Spleen (tissue), 11 donors: ENCODE data around the gene BIRC6. TPM values are rescaled to one million over a fixed set of nuclear protein-coding genes. Genes with fewer than 3 reads are reported as not detected.

Experiments
- DNase-seq: peaks from one replicate; pipeline ENCODE4 v3.0.0-alpha.2; 2020
- H3K27ac ChIP-seq, 8 donors: fragments of 200-600 bp; sonication (generic) in 7 of 8; 1 replicate in 4 of 8; 2 replicates in 4 of 8; pipeline versions ENCODE4 v1.5.0 to v1.8.0; 2016 to 2021; ENCODE audit warnings: inconsistent platforms in 4 of 8, mild to moderate bottlenecking in 4 of 8, moderate library complexity in 1 of 8
- H3K27me3 ChIP-seq, 7 donors: fragments of 200-600 bp; sonication (generic) in 6 of 7; replicated peaks in 1 of 7; 1 replicate in 4 of 7; 2 replicates in 3 of 7; pipeline versions ENCODE4 v1.5.0 to v1.8.0; 2016 to 2021; ENCODE audit warnings: inconsistent platforms in 3 of 7, mild to moderate bottlenecking in 1 of 7
- H3K36me3 ChIP-seq, 6 donors: fragments of 200-600 bp; sonication (generic) in 5 of 6; 1 replicate in 4 of 6; 2 replicates in 2 of 6; pipeline versions ENCODE4 v1.5.0 to v1.8.0; 2016 to 2021; ENCODE audit warnings: inconsistent platforms in 2 of 6
- H3K4me1 ChIP-seq, 6 donors: fragments of 200-600 bp; sonication (generic) in 5 of 6; 1 replicate in 3 of 6; 2 replicates in 3 of 6; pipeline versions ENCODE4 v1.5.0 to v1.8.0; 2016 to 2021; ENCODE audit warnings: inconsistent platforms in 3 of 6
- H3K4me3 ChIP-seq, 8 donors: fragments of 200-600 bp; sonication (generic) in 7 of 8; 1 replicate in 4 of 8; 2 replicates in 4 of 8; pipeline versions ENCODE4 v1.5.0 to v1.8.0; 2016 to 2021; ENCODE audit warnings: inconsistent platforms in 4 of 8, mild to moderate bottlenecking in 4 of 8, moderate library complexity in 2 of 8
- H3K9me3 ChIP-seq, 8 donors: fragments of 200-600 bp; sonication (generic) in 7 of 8; 1 replicate in 4 of 8; 2 replicates in 4 of 8; pipeline versions ENCODE4 v1.5.0 to v1.8.0; 2016 to 2021; ENCODE audit warnings: inconsistent platforms in 4 of 8
- POLR2A ChIP-seq, 3 donors: fragments of 450-650 bp; IDR thresholded peaks; one replicate each; pipeline ENCODE4 v1.5.1; 2017; ENCODE audit warnings: antibody characterized with exemption in 3 of 3, mild to moderate bottlenecking in 1 of 3
- POLR2AphosphoS5 ChIP-seq, 3 donors: sonication (generic); formaldehyde crosslinking; IDR thresholded peaks; one replicate each; pipeline ENCODE4 v1.5.1; 2017; ENCODE audit warnings: antibody characterized with exemption in 3 of 3
- WGBS, 5 donors: extraction: QIAGEN DNeasy Blood & Tissue Kit in 3 of 5; methylation state at CpG; one replicate each; pipeline versions ENCODE4 v1.1.5 to v1.1.7; 2013 to 2018; 5-methylcytosine and 5-hydroxymethylcytosine counted together
- intact Hi-C: fragments of 100-400 bp; cut with DNase I; formaldehyde crosslinking; loops from one replicate; pipeline ENCODE4 v1.15.0; 2023; ENCODE audit warnings: low total_unique reads
- polyA plus RNA-seq, 3 donors: library from polyadenylated mRNA; stranded (reverse); fragments of 200-250 nt; gene quantifications; one replicate each; pipeline ENCODE4 v1.2.1, GENCODE V29; 2013
- total RNA-seq, 7 donors: library from RNA; depleted of rRNA in 3 of 7; stranded (reverse); fragments of >200 nt in 3 of 7; fragmentation: NEBNext Ultra II Directional in 4 of 7; extraction: Animal tissue kit (Norgen Biotek cat#: 25700) in 4 of 7; gene quantifications; one replicate each; pipeline versions ENCODE4 v1.1.0 to v1.2.1, GENCODE V29; 2016 to 2021
- TF ChIP-seq, protein P1 (sequence below), 11 experiments: fragments of 200-600 bp in 7 of 11; fragments of 450-650 bp in 4 of 11; sonication (generic) in 4 of 11; IDR thresholded peaks in 8 of 11; conservative IDR thresholded peaks in 3 of 11; 1 replicate in 7 of 11; 2 replicates in 4 of 11; pipeline versions ENCODE4 v1.4.0 to v1.8.0; 2016 to 2021; ENCODE audit warnings: antibody characterized with exemption in 11 of 11, inconsistent platforms in 4 of 11, mild to moderate bottlenecking in 1 of 11
- donor health status: healthy with polysubstance abuse.
- donor health status: DM: no; HTN: no; CAD: no; lungs with moderate emphysema.
- donor health status: DM: no; HTN: no; CAD: no.
- donor health status: Bipolar disorder and iron deficiency.
- donor health status: healthy.
- donor health status: DM: no; HTN: no; CAD: no.
- donor health status: DM: yes; HTN: yes; CAD: no.

BIRC6 gene
- total and polyA plus RNA-seq, 10 donors, result 17.8 to 226 (median 155) TPM

DNA sequence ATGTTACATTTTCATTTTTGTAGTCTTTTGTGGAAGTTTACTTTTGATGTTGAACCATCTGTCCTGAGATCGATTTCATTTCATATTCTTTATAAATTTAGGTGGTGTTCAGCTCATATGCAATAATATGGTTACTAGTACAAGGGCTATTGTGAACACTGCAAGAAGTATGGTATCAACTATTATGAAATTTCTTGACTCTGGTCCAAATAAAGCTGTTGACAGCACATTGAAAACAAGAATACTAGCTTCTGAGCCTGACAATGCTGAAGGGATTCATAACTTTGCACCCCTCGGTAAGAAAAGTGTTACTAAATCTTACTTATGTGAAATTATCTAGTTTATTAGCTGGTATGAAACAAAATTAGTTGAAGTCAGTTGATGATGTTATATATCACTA lies 146.1 kb downstream of the BIRC6 start:
- TF ChIP-seq, protein P1, sequence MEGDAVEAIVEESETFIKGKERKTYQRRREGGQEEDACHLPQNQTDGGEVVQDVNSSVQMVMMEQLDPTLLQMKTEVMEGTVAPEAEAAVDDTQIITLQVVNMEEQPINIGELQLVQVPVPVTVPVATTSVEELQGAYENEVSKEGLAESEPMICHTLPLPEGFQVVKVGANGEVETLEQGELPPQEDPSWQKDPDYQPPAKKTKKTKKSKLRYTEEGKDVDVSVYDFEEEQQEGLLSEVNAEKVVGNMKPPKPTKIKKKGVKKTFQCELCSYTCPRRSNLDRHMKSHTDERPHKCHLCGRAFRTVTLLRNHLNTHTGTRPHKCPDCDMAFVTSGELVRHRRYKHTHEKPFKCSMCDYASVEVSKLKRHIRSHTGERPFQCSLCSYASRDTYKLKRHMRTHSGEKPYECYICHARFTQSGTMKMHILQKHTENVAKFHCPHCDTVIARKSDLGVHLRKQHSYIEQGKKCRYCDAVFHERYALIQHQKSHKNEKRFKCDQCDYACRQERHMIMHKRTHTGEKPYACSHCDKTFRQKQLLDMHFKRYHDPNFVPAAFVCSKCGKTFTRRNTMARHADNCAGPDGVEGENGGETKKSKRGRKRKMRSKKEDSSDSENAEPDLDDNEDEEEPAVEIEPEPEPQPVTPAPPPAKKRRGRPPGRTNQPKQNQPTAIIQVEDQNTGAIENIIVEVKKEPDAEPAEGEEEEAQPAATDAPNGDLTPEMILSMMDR (IDR thresholded peaks at IDR 0.05 in 8 of 11, conservative IDR thresholded peaks at IDR 0.05 in 3 of 11), result no peak
- TF ChIP-seq POLR2AphosphoS5 (IDR thresholded peaks at IDR 0.05) (no peak), POLR2A (IDR thresholded peaks at IDR 0.05) (no peak)
- H3K27me3 ChIP-seq, result no peaks in the 10 kb centered on the region
- H3K9me3 ChIP-seq, result no peaks in the 10 kb centered on the region
- peaks cover 0 to 22% (median 11%) of the 10 kb centered on the region in 6 donors for H3K4me1 ChIP-seq
- intact Hi-C loops, result no loop called here
- no peak for DNase-seq
- WGBS, 5 donors, result 92 to 100% (median 97%) methylated on average over 2 of the region's 2 CpGs
- H3K36me3 ChIP-seq, result peaks cover 0 to 100% (median 82%) of the 10 kb centered on the region in 6 donors
- no peak overlapping the region for H3K27ac ChIP-seq
- H3K4me3 ChIP-seq, result no peak overlapping the region

DNA sequence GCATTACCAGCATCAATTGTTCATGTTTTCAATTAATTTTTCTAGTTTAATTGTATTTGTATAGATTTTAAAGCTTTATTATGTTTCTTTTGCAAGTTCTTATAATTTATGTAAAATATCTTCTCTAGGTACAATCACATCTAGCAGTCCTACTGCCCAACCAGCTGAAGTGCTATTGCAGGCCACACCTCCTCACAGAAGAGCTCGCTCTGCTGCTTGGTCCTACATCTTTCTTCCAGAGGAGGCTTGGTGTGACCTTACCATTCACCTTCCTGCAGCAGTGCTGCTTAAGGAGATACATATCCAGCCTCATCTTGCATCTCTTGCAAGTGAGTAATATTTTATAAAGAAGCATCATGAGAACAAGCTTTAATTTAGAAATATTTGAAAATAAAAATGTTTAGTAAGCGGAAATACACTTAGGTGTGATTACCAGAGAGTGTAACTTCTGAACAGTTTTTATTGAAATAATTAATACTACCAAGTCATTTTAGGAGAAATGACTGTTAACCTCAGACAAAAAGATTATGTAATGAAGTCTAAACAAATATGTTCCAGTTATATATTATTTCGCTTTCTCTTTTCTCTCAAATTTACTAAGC lies 148.2 kb downstream of the BIRC6 start:
- WGBS, 5 donors, result 94 to 97% (median 94%) methylated on average over 3 of the region's 3 CpGs

DNA sequence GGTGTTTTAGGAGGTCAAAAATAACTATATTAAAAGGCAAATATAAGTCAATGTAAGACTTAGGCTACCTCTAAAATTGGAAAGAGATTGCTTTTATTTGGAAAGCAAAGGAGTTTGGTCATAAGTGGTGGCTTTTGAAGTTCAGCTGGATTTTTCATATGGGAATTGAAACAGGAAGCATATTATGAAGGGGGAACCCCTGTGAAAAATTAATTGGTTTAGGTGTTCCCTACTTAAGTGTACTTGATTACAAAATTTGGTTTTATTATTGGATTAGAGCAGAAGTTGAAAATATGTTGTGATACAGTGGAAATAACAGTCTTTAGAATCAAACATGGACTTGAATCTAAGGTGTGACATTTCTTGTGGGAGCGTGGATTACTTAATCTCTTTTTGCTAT lies 149.6 kb downstream of the BIRC6 start:
- Histone ChIP-seq H3K4me3 (no peak overlapping the region), H3K9me3 (no peaks in the 10 kb centered on the region), H3K4me1 (peaks cover 0 to 10% (median 3%) of the 10 kb centered on the region in 6 donors), H3K27ac (no peak overlapping the region), H3K36me3 (peaks cover 0 to 99% (median 78%) of the 10 kb centered on the region in 6 donors), H3K27me3 (no peaks in the 10 kb centered on the region)
- intact Hi-C loops, result no loop called here
- DNase-seq, result no peak
- TF ChIP-seq POLR2A (IDR thresholded peaks at IDR 0.05) (no peak), POLR2AphosphoS5 (IDR thresholded peaks at IDR 0.05) (no peak)
- TF ChIP-seq, protein P1 (IDR thresholded peaks at IDR 0.05 in 8 of 11, conservative IDR thresholded peaks at IDR 0.05 in 3 of 11), result no peak
- WGBS, 5 donors, result 94 to 100% (median 96%) methylated on average over 1 of the region's 1 CpG

More for the DNA sequence above, 148.2 kb downstream of the BIRC6 start:
- peaks cover 0 to 10% (median 3%) of the 10 kb centered on the region in 6 donors for H3K4me1 ChIP-seq
- no peak for DNase-seq
- TF ChIP-seq, protein P1 (IDR thresholded peaks at IDR 0.05 in 8 of 11, conservative IDR thresholded peaks at IDR 0.05 in 3 of 11), result no peak
- TF ChIP-seq POLR2A (IDR thresholded peaks at IDR 0.05) (no peak), POLR2AphosphoS5 (IDR thresholded peaks at IDR 0.05) (no peak)
- peaks cover 0 to 100% (median 83%) of the 10 kb centered on the region in 6 donors for H3K36me3 ChIP-seq
- no peaks in the 10 kb centered on the region for H3K9me3 ChIP-seq
- no peak overlapping the region for H3K4me3 ChIP-seq
- no peak overlapping the region for H3K27ac ChIP-seq
- intact Hi-C loops, result no loop called here
- H3K27me3 ChIP-seq, result no peaks in the 10 kb centered on the region

DNA sequence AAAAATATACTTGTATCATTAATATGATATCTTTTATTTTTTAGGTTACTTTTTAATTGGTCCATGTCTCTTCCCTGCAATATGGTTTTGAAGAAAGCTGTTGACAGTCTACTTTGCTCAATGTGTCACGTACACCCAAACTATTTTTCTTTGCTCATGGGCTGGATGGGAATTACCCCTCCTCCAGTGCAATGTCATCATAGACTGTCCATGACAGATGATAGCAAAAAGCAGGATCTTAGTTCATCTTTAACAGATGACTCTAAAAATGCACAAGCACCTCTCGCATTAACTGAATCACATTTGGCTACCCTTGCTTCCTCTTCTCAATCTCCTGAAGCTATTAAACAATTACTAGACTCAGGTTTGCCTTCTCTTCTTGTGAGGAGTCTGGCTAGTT lies 158.1 kb downstream of the BIRC6 start:
- Histone ChIP-seq H3K4me1 (no peaks in the 10 kb centered on the region), H3K27me3 (no peaks in the 10 kb centered on the region), H3K9me3 (no peaks in the 10 kb centered on the region), H3K4me3 (no peak overlapping the region), H3K27ac (no peak overlapping the region), H3K36me3 (peaks cover 8 to 99% (median 77%) of the 10 kb centered on the region in 6 donors)
- no peak for DNase-seq
- 92 to 96% (median 94%) methylated on average over 2 of the region's 2 CpGs for WGBS, 5 donors
- TF ChIP-seq POLR2A (IDR thresholded peaks at IDR 0.05), result no peak
- TF ChIP-seq, protein P1 (IDR thresholded peaks at IDR 0.05 in 8 of 11, conservative IDR thresholded peaks at IDR 0.05 in 3 of 11), result no peak
- no peak for TF ChIP-seq POLR2AphosphoS5 (IDR thresholded peaks at IDR 0.05)
- intact Hi-C loops, result no loop called here
